Epithelial cell of prostate (primary cell): ENCODE data around the gene LLGL1.

Experiments used
- DNase-seq: peaks from one replicate; pipeline ENCODE4 v3.0.0-alpha.2; 2011; ENCODE audit warnings: low read depth, low spot score
- H3K27ac ChIP-seq: fragments of 450-650 bp; 2 replicates; pipeline ENCODE4 v1.5.1; 2017; ENCODE audit warnings: mild to moderate bottlenecking

The LLGL1 gene

GRCh38 chr17:18248811-18249210 lies 23.4 kb downstream of the LLGL1 start:
- peak overlapping the region; percentile 14 for H3K27ac ChIP-seq
- no peak for DNase-seq

DNA sequence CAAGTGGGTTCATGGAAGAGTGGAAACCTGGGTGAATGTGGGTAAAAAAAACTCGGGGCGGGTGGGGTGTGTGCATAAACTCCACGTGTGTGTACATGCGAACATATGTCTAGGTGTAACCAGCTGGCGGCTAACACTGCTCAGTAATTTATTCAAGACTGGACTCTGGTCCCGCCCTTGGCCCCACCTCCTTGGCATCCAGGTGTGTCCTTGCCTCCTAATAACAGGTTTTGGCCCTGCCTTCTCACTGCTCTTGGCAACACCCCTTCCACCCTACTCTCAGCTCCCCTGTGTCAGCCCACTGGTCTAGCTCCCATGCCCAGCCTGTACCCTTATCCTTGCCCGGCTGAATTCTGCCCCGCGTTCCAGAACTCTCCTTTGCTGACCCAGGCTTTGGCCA lies 24.8 kb downstream of the LLGL1 start:
- H3K27ac ChIP-seq = no peak overlapping the region
- DNase-seq = no peak

DNA sequence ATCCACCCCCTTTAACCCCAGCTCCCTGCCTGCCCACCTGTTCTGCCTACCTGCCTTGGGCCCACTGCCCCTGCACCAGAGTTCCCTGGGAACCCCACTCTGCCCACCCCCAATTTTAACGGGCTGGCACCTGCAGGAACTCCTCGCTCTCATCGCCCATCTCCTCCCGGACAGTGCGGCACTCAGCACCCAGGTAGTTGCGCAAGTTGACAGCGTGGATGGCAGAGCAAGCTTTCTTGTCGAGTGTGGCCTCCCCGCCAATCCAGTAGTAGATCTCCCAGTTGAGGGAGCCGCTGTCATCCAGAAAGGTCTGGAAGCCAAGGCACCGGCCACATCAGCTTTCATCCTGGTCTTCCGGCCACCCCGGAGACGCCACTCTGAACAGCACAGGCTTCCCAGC lies 25.3 kb downstream of the LLGL1 start:
- DNase-seq = no peak
- H3K27ac ChIP-seq = no peak overlapping the region

DNA sequence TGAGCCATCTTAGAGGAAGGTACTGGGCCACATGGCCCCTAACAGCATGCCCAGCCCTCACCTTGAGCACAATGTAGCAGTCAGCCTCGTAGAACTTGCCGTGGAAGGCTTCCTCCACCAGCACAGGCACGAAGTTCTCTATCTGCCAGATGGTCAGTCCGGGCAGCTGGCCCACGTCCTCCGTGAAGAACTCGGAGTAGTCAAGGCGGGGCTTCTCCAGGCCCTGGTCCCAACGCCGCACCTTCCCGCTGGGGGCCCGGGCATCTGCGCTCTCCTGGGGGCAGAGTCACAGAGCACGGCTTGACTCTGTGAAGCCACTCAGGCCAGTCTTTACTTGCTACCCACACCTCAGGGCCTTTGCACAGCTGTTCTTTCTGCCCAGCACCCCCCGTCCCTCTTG lies 25.8 kb downstream of the LLGL1 start:
- H3K27ac ChIP-seq = no peak overlapping the region
- no peak for DNase-seq

DNA sequence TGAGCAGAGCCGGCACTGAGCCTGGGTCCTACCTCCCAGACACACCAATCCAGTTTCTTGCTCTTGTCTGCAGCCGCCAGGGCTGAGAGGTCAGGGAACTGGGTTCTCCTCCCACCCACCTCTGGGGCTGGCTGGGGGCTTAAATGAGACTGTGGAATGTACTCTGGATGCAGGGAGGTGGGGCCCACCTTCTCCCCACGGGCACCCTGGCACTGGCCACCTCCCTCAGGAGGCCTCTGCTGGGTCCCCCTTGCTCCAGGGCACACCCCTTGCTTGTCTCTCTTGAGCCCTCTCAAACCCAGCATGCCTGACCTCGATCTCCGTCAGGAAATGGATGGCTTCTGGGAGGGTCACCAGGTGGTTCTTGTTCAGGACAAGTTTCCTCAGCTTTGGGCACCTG lies 26.7 kb downstream of the LLGL1 start:
- DNase-seq = no peak
- H3K27ac ChIP-seq = no peak overlapping the region

DNA sequence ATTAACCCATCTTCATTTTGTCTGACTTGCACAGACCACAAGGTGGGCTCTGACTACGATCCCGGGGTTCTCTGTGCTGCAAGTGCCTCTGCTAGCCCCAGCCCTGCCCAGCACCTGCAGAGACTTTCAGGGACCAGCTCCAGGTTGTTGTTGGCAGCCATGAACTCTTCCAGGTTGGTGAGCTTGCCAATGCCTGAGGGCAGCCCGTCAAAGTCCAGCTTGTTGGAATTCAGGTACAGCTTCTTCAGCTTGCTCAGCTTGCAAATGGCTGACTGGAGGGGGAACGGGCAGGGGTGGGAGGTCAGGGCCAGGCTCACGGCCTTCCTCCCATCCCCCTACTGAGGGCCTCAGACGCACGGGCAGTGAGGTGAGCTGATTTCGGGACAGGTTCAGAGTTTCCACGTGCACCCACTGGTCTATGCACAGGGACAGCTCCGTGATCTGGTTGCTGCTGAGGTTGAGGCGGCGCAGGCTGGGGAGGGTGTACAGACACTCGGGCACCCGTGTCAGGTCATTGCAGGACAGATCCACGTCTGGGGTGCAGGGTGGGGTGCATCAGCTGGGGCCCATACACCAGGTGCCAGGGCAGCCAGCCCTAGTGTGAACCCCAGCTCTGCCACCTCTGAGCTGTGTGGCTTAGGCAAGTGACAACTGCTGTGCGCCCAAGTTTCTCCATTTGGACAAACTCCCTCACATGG lies 27.9 kb downstream of the LLGL1 start:
- no peak for DNase-seq
- H3K27ac ChIP-seq = no peak overlapping the region

GRCh38 chr17:18253947-18254821 lies 28.7 kb downstream of the LLGL1 start:
- H3K27ac ChIP-seq = no peak overlapping the region
- no peak for DNase-seq

DNA sequence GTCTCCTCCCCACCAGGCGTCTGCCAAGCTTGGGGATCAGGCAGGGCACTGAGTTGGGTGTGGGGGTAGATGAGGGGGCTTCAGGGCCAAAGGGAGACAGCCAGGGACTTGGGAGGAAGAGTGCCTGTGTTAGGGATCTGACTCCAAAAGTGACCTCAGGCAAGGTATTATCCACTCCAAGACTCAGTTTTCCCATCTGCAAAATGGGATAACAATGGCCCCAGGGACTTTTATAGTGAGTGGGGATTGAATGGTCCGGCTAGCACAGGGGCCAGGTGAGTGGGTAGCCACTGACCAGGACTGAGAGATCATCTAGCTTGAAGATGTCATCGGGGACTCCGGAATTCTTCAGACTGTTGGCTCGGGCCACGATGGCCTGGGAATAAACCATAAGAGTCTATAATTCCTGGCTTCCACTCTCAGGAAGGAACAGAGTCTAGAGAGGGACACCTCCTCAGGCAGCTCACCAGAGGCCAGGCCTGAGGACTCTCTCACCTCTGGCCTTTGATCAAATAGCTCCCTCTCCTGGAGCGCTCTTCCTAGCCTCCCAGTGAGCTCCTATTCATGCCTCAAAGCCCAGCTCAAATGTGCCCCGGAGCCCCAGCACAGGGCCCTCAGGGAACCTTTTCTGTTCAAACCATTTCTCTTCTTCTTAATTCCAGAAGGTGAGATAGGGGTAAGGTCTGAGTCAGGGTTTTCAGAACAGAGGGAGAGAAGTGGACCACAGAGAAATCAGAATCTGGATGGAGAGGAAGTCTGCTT lies 29.6 kb downstream of the LLGL1 start:
- no peak overlapping the region for H3K27ac ChIP-seq

GRCh38 chr17:18256351-18256750 lies 30.9 kb downstream of the LLGL1 start:
- peak overlapping the region; percentile 99 for H3K27ac ChIP-seq
- no peak for DNase-seq

More for the DNA sequence above, 29.6 kb downstream of the LLGL1 start:
- no peak for DNase-seq

GRCh38 chr17:18256776-18257175 lies 31.3 kb downstream of the LLGL1 start:
- H3K27ac ChIP-seq = peak overlapping the region; percentile 99
- no peak for DNase-seq

DNA sequence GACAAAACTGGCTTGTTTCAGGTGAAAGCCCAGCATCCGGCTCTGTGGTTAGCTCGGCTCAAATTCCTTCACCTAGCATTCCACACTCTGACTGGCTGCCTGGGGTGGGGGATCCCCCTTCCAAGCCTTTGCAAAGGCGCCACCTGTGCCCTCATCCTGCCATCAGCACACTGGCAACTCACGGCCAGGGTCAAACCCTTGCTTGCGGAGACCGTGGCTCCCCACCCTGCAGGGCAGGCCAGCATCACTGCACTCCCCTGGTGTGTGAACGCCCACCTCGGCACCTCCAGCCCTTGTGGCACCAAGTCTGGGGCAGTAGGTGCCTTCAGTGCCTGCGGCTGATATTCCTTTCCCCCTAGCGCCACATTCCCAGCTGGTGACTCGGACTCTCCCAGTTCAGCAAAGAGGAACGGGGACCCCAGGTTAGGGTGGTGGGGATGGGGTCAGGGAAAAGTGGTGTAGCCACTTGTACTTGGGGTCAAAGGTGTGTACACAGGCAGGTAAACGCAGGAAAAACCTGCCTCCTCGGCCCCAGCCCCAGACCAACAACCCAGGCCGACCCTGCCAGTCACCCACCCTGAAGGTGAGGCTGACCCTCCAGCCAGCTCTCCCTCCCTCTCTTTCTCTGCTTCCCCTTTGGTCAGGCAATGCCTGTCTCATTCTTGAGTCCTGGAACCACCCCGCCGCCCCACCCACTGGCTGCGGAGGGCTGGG lies 32.0 kb downstream of the LLGL1 start:
- H3K27ac ChIP-seq = peak overlapping the region; percentile 99
- no peak for DNase-seq

DNA sequence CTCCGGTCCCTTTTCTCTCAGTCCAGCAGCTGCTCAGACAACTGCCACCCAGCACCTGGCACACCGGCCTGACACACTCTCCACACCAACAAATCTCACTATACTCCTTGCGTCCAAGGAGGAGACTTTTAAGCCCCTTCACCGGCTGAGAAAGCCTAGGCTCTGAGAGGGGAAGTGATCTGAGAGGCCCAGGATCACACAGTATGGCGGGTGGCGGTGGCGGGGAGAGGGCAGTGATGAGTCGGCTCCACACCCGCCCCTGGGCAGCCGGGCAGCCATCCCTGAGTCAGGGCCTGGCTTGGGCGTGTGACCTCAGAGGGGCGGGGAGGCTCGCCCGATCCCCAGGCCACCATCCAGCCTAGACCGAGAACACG lies 32.5 kb downstream of the LLGL1 start:
- DNase-seq = no peak
- H3K27ac ChIP-seq = peak overlapping the region; percentile 99

GRCh38 chr17:18258356-18259038 lies 33.1 kb downstream of the LLGL1 start, which contains the start of gene FLII:
TSS of gene FLII (minus strand) at chr17:18258738. CDS start at chr17:18258690, 48 bp downstream.
- no peak for DNase-seq
- H3K27ac ChIP-seq = peak within 1 kb of the TSS; percentile 99

DNA sequence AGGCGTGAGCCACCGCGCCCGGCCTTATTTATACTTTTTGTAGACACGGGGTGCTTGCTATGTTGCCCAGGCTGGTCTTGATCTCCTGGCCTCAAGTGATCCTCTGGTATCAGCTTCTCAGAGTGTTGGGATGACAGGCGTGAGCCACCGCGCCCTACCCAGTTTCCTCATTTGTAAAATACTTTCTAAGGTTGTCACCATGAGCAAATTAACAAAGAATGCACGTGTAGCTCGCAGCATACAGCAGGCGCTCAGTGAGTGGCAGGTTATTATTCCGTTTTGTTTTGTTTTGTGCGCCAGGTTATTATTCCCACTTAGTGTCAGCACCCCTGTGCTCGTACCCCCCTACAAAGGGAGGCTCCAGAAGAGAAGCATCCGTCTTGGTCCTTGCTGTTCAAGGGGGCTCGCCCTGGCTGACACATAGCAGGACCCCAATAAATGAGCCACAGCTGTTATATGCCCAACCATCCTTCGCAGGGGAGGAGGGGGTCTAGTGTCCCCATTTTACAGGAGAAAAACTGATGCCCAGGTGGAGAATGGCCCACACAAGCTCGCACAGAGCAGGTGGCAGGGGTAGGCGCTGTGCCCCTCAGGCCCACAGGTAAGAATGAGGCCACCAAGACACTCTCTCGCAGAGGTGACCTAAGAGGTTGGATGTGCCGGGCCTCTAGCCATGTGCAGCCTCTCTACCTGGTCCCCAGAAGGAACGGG lies 34.3 kb downstream of the LLGL1 start:
- peak overlapping the region; percentile 99 for H3K27ac ChIP-seq
- DNase-seq = peak; percentile 81

DNA sequence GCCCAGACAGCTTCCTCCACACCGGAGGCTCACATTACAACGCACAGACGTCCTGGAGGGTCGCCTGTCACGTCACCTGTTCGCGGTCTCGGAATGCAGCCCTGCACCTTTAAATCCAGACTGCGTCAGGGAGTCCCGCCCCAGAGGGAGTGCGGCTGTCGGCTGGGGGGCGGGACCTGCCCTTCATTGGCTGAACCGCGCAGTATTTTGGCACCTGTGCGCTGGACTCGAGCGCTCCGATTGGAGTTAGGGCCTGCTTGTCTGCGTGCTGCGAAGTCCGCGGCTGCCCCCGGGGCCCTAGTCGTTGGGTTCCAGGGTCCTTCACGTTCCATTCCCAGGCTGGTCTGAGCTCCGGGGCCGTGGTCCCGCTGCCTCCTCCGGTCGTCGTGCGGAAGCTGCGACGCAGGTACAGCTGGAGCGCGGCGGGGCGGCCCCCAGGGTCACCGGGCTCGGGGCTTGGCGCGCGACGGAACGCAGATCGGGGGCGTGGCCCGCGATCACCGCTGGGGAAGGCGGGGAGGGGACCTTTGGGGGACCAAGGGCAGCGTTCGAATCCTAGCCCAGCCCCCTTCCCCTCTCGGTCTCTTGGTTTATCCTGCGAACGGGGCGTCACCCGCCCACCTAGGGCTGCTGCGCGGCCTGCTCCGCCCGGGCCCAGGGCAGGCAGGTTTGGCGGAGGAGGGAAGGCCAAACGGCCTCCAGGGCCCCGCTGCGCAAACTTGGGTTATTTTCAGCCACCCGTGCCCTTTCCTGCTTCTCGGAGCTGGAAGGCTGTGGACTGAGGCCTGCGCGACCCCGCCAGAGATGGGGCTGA lies 35.1 kb downstream of the LLGL1 start, which contains the start of gene MIEF2:
Gene MIEF2 (plus strand): TSS at position 331 of the 814 bp plus-strand sequence. CDS start 2,059 bp downstream, outside the sequence.
- peak within 1 kb of the TSS; percentile 99 for H3K27ac ChIP-seq
- DNase-seq = peak; percentile 83

DNA sequence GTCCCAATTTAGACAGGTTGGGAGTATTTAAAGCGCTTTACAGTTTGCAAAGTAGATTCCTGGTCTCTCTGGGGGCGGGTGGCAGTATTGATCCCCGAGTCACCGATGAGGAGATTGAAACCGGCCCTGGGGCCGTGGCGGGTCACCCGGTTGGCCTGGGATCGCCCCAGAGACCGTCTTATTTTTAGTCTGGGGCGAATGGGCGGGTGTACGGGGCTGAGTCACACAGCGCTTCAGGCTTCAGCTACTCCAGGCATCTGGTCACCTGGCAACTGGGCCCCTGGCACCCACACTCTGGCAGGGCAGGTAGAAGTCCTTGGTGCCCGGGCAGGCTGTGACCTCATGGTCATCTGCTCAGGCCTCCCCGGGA lies 35.7 kb downstream of the LLGL1 start:
- H3K27ac ChIP-seq = peak overlapping the region; percentile 99
- DNase-seq = no peak

- H3K27ac ChIP-seq = peak overlapping the region; percentile 99
- no peak for DNase-seq
Measured at GRCh38 chr17:18261659-18262058, 36.2 kb downstream of the LLGL1 start.

- H3K27ac ChIP-seq = peak overlapping the region; percentile 99
Measured at GRCh38 chr17:18262111-18262510, 36.7 kb downstream of the LLGL1 start.

More at GRCh38 chr17:18262111-18262510, 36.7 kb downstream of the LLGL1 start:
- DNase-seq = no peak
